A673 (cell line): ENCODE measurements around the gene LANCL2. TPM values are rescaled to one million over a fixed set of nuclear protein-coding genes. Genes with fewer than 3 reads are reported as not detected.

Source experiments
- BruUV-seq: library from RNA; stranded (reverse); fragments of 400-500 nt; replicated peaks from 2 replicates; lab custom pipeline; 2021; lab: Mats Ljungman, UMichigan
- CTCF ChIA-PET: fragments of 300-600 bp; sonication (Branson Sonifier 250); formaldehyde crosslinking; loops from one replicate; lab custom pipeline; 2022; ENCODE audit warnings: antibody characterized with exemption; lab: Charles Lee
- POLR2A ChIA-PET: fragments of 300-600 bp; sonication (Branson Sonifier 250); formaldehyde crosslinking; loops from one replicate; lab custom pipeline; 2022; ENCODE audit warnings: antibody characterized with exemption; ENCODE audit not compliant: low non-redundant PET; lab: Charles Lee
- DNase-seq: peaks from one replicate; pipeline ENCODE4 v3.0.0-alpha.2; 2015; ENCODE audit warnings: low spot score
- H3K27ac ChIP-seq: fragments of 200-600 bp; sonication (generic); 2 replicates; pipeline ENCODE4 v1.5.1; 2016; ENCODE audit warnings: mixed run types, low read depth, mild to moderate bottlenecking, mixed read lengths, antibody characterized with exemption, low read length; ENCODE audit not compliant: poor library complexity, severe bottlenecking
- H3K27me3 ChIP-seq: fragments of 200-600 bp; sonication (generic); replicated peaks from 2 replicates; pipeline ENCODE4 v1.6.1; 2017; ENCODE audit warnings: mixed run types, low read depth, mild to moderate bottlenecking, mixed read lengths, antibody characterized with exemption, low read length; ENCODE audit not compliant: insufficient read depth, poor library complexity
- H3K36me3 ChIP-seq: fragments of 200-600 bp; sonication (generic); 2 replicates; pipeline ENCODE4 v1.6.1; 2016; ENCODE audit warnings: mixed run types, mild to moderate bottlenecking, mixed read lengths, antibody characterized with exemption, low read length; ENCODE audit not compliant: insufficient read depth, poor library complexity, severe bottlenecking
- H3K4me1 ChIP-seq: fragments of 200-600 bp; sonication (generic); 2 replicates; pipeline ENCODE4 v1.6.1; 2017; ENCODE audit warnings: mixed run types, mild to moderate bottlenecking, mixed read lengths, antibody characterized with exemption, low read length; ENCODE audit not compliant: insufficient read depth, poor library complexity, severe bottlenecking
- H3K4me3 ChIP-seq: fragments of 200-600 bp; sonication (generic); 2 replicates; pipeline ENCODE4 v1.5.1; 2016; ENCODE audit warnings: low read depth, mixed run types, mild to moderate bottlenecking, mixed read lengths, low read length; ENCODE audit not compliant: poor library complexity, severe bottlenecking
- H3K9me3 ChIP-seq: fragments of 200-600 bp; sonication (generic); 2 replicates; pipeline ENCODE4 v1.6.1; 2016; ENCODE audit warnings: mixed run types, low read depth, mild to moderate bottlenecking, mixed read lengths, antibody characterized with exemption, low read length; ENCODE audit not compliant: poor library complexity, severe bottlenecking
- CTCF ChIP-seq: fragments of 300-800, 200-600 bp; sonication (generic); conservative IDR thresholded peaks from 2 replicates; pipeline ENCODE4 v1.5.1; 2017; ENCODE audit warnings: low read depth, mild to moderate bottlenecking, antibody characterized with exemption, low read length, moderate library complexity, mixed read lengths
- EZH2 ChIP-seq: fragments of 200-600 bp; sonication (generic); IDR thresholded peaks from 2 replicates; pipeline ENCODE4 v1.6.1; 2017; ENCODE audit warnings: borderline replicate concordance, low read depth, mild to moderate bottlenecking, mixed read lengths, antibody characterized with exemption, low read length; ENCODE audit not compliant: poor library complexity, severe bottlenecking
- intact Hi-C: fragments of 100-400 bp; cut with micrococcal nuclease; formaldehyde crosslinking; loops from one replicate; pipeline ENCODE4 v1.10.0; 2022; ENCODE audit not compliant: unreplicated experiment
- total RNA-seq: library from RNA; stranded (reverse); gene quantifications from 2 replicates; pipeline ENCODE4 v1.2.3, GENCODE V29; 2021

Gene LANCL2
- total RNA-seq, 1 experiment from 2014 or later: 21.3 TPM

DNA sequence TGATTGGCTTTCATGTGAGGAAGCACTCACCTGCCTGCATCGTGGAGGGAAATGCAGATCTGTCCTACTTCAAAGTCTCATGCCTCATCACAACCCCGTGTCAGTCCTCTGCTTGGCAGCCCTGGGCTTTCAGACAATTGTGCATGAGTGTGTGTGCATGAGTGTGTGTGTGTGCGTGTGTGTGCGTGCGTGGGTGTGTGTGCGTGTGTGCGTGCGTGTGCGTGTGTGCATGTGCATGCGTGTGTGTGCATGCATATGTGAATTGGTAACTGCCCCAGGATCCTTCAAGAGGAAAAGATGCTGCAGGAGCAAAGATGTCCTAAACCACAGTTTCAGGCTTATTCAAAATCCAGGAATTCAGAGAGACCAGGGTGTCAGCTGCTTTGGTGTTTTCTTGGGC, 71.3 kb downstream of the LANCL2 start:
- ChIA-PET POLR2A (no interaction called here), CTCF (no interaction called here)
- Histone ChIP-seq H3K27ac (no peak overlapping the region), H3K4me3 (no peak overlapping the region), H3K27me3 (no peaks in the 10 kb centered on the region), H3K36me3 (no peaks in the 10 kb centered on the region), H3K9me3 (no peaks in the 10 kb centered on the region), H3K4me1 (no peaks in the 10 kb centered on the region)
- DNase-seq: no peak
- TF ChIP-seq EZH2 (no peak), CTCF (no peak)
- intact Hi-C loops: no loop called here
- BruUV-seq: no TSS peak

DNA sequence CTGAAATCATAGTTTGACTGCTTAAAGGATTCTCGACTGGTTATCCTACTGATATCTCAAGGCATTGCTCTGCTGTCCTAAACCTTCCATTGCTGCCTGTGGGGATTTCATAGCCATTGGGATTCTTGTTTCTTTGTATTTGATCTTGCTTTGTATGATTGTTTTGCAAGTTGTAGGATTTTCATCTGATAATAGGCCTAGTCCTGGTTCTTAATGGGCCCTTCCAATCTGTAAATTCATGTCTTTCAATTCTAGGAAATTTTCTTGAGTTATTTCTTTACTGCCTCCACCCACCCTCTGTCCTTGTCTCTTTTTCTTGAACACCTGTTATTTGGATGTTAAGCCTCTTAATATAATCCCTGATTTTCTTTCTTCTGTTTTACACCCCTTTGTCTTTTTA, 72.2 kb downstream of the LANCL2 start:
- intact Hi-C loops: no loop called here
- no peak for DNase-seq
- CTCF ChIA-PET: no interaction called here

GRCh38 chr7:55438085-55438756, 73.1 kb downstream of the LANCL2 start:
- TF ChIP-seq CTCF (no peak), EZH2 (no peak)

More for the DNA sequence above, 72.2 kb downstream of the LANCL2 start:
- no peaks in the 10 kb centered on the region for H3K36me3 ChIP-seq
- no peak overlapping the region for H3K4me3 ChIP-seq
- H3K27ac ChIP-seq: no peak overlapping the region
- POLR2A ChIA-PET: no interaction called here
- no peaks in the 10 kb centered on the region for H3K4me1 ChIP-seq
- TF ChIP-seq EZH2 (no peak), CTCF (no peak)
- no peaks in the 10 kb centered on the region for H3K9me3 ChIP-seq
- H3K27me3 ChIP-seq: no peaks in the 10 kb centered on the region
- no TSS peak for BruUV-seq

More at GRCh38 chr7:55438085-55438756, 73.1 kb downstream of the LANCL2 start:
- Histone ChIP-seq H3K4me3 (no peak overlapping the region), H3K36me3 (no peaks in the 10 kb centered on the region), H3K9me3 (no peaks in the 10 kb centered on the region), H3K27me3 (no peaks in the 10 kb centered on the region), H3K27ac (no peak overlapping the region), H3K4me1 (no peaks in the 10 kb centered on the region)
- DNase-seq: no peak
- POLR2A ChIA-PET: no interaction called here
- intact Hi-C loops: no loop called here
- no TSS peak for BruUV-seq
- CTCF ChIA-PET: no interaction called here
